GM23338 (cell line): ENCODE results near the gene RABGAP1L. TPM values are rescaled to one million over a fixed set of nuclear protein-coding genes. Genes with fewer than 3 reads are reported as not detected.

Experiments used
- ATAC-seq: fragments of 200-7000 bp; cut with Tn5 transposase; 3 replicates; pipeline ENCODE4 v1.9.1; 2020
- DNase-seq: peaks from one replicate; pipeline ENCODE4 v3.0.0-alpha.2; 2015; ENCODE audit warnings: low spot score
- H2AFZ ChIP-seq: fragments of 200-600 bp; sonication (generic); 2 replicates; pipeline ENCODE4 v1.8.0; 2016; ENCODE audit warnings: antibody characterized with exemption, mild to moderate bottlenecking, moderate library complexity
- H3F3A ChIP-seq: fragments of 200-600 bp; sonication (generic); replicated peaks from 2 replicates; pipeline ENCODE4 v1.8.0; 2017; ENCODE audit warnings: antibody characterized with exemption, mixed run types, low read depth
- H3K27ac ChIP-seq: fragments of 200-600 bp; sonication (generic); 2 replicates; pipeline ENCODE4 v1.6.1; 2016; ENCODE audit warnings: low read depth
- H3K27me3 ChIP-seq: fragments of 200-600 bp; sonication (generic); 2 replicates; pipeline ENCODE4 v1.8.0; 2016; ENCODE audit warnings: mild to moderate bottlenecking, mixed run types, moderate library complexity; ENCODE audit not compliant: insufficient read depth
- H3K36me3 ChIP-seq: fragments of 200-600 bp; sonication (generic); 2 replicates; pipeline ENCODE4 v1.8.0; 2016; ENCODE audit warnings: mild to moderate bottlenecking; ENCODE audit not compliant: insufficient read depth
- H3K4me1 ChIP-seq: fragments of 200-600 bp; sonication (generic); 2 replicates; pipeline ENCODE4 v1.8.0; 2016; ENCODE audit warnings: mild to moderate bottlenecking, moderate library complexity; ENCODE audit not compliant: insufficient read depth
- H3K4me2 ChIP-seq: fragments of 200-600 bp; sonication (generic); 2 replicates; pipeline ENCODE4 v1.7.1; 2017; ENCODE audit warnings: mixed run types
- H3K4me3 ChIP-seq: fragments of 200-600 bp; sonication (generic); 2 replicates; pipeline ENCODE4 v1.6.1; 2016; ENCODE audit warnings: mixed run types
- H3K79me2 ChIP-seq: fragments of 200-600 bp; sonication (generic); replicated peaks from 2 replicates; pipeline ENCODE4 v1.8.0; 2017; ENCODE audit warnings: mild to moderate bottlenecking; ENCODE audit not compliant: insufficient read depth
- H3K9me2 ChIP-seq: fragments of 200-600 bp; sonication (generic); 2 replicates; pipeline ENCODE4 v1.8.0; 2017; ENCODE audit not compliant: insufficient read depth
- H4K20me1 ChIP-seq: fragments of 200-600 bp; sonication (generic); replicated peaks from 2 replicates; pipeline ENCODE4 v1.8.0; 2017; ENCODE audit warnings: mild to moderate bottlenecking; ENCODE audit not compliant: insufficient read depth
- H3K27ac Mint-ChIP-seq: 2 replicates; pipeline ENCODE4 v1.8.0; 2020; ENCODE audit warnings: inconsistent platforms, mild to moderate bottlenecking, moderate library complexity, mixed read lengths
- H3K27me3 Mint-ChIP-seq: 3 replicates; pipeline ENCODE4 v1.8.0; 2022; ENCODE audit warnings: low read depth, mild to moderate bottlenecking, moderate library complexity, mixed read lengths, inconsistent platforms; ENCODE audit not compliant: insufficient read depth, poor library complexity
- H3K36me3 Mint-ChIP-seq: 3 replicates; pipeline ENCODE4 v1.8.0; 2021; ENCODE audit warnings: low read depth, mild to moderate bottlenecking, inconsistent platforms, moderate library complexity, mixed read lengths
- H3K4me1 Mint-ChIP-seq: 3 replicates; pipeline ENCODE4 v1.8.0; 2020; ENCODE audit warnings: mild to moderate bottlenecking, inconsistent platforms, mixed read lengths
- H3K4me3 Mint-ChIP-seq: 3 replicates; pipeline ENCODE4 v1.8.0; 2021; ENCODE audit warnings: moderate library complexity, mild to moderate bottlenecking, inconsistent platforms, mixed read lengths
- H3K9me3 Mint-ChIP-seq: 3 replicates; pipeline ENCODE4 v1.8.0; 2020; ENCODE audit warnings: moderate library complexity, mild to moderate bottlenecking, inconsistent platforms, mixed read lengths
- CTCF ChIP-seq, 2 experiments: fragments of 200-600 bp in 1 of 2; sonication (generic) in 1 of 2; conservative IDR thresholded peaks; 2 replicates each; pipeline versions ENCODE4 v1.5.1 to v1.6.1; 2016 to 2017; ENCODE audit warnings: antibody characterized with exemption in 2 of 2, low read depth in 2 of 2, mild to moderate bottlenecking in 2 of 2, moderate library complexity in 1 of 2
- ETS1 ChIP-seq: IDR thresholded peaks from 2 replicates; pipeline ENCODE4 v1.6.1; 2016; ENCODE audit warnings: antibody characterized with exemption
- EZH2phosphoT487 ChIP-seq: fragments of 200-600 bp; sonication (generic); IDR thresholded peaks from one replicate; pipeline ENCODE4 v1.8.1; 2018; ENCODE audit warnings: antibody characterized with exemption; ENCODE audit not compliant: unreplicated experiment
- NANOG ChIP-seq: IDR thresholded peaks from 2 replicates; pipeline ENCODE4 v1.6.1; 2016; ENCODE audit warnings: antibody characterized with exemption, borderline replicate concordance
- POLR2AphosphoS5 ChIP-seq: IDR thresholded peaks from 2 replicates; pipeline ENCODE4 v1.6.1; 2016; ENCODE audit warnings: antibody characterized with exemption, low read depth
- STAT1 ChIP-seq: IDR thresholded peaks from one replicate; pipeline ENCODE4 v1.6.1; 2016; ENCODE audit warnings: antibody characterized with exemption; ENCODE audit not compliant: unreplicated experiment
- ZNF114 ChIP-seq: fragments of 250-450 bp; sonication (Bioruptor Pico); IDR thresholded peaks from 2 replicates; pipeline ENCODE4 v1.5.0; 2020; ENCODE audit warnings: mild to moderate bottlenecking, moderate library complexity
- ZNF462 ChIP-seq: fragments of 250-450 bp; sonication (Bioruptor Pico); IDR thresholded peaks from 2 replicates; pipeline ENCODE4 v1.5.0; 2020; ENCODE audit warnings: mild to moderate bottlenecking, moderate library complexity
- polyA plus RNA-seq: library from polyadenylated mRNA; unstranded; fragments of >200 nt; fragmentation: Nextera tagmentation; extraction: Ambion mirVana; gene quantifications from 2 replicates; pipeline ENCODE4 v1.2.1, GENCODE V29; 2016
- total RNA-seq: library from RNA; depleted of rRNA; stranded (reverse); fragments of >200 nt; shearing (Covaris generic); gene quantifications from 2 replicates; pipeline ENCODE4 v1.2.3, GENCODE V29; 2014

RABGAP1L gene
- total and polyA plus RNA-seq, 2 experiments from 2014 or later, result 83.2 to 136 TPM

- no peak for TF ChIP-seq ZNF462 (CRISPR knock-in tag)
- TF ChIP-seq EZH2phosphoT487, result no peak
- TF ChIP-seq ETS1, result no peak
- no peak for TF ChIP-seq POLR2AphosphoS5
- no peak for TF ChIP-seq NANOG
Observed at GRCh38 chr1:174480324-174480723, 321.0 kb downstream of the RABGAP1L start (continued).

GRCh38 chr1:174491606-174492005, 332.3 kb downstream of the RABGAP1L start:
- H3K4me3 ChIP-seq, result no peak overlapping the region
- Mint-ChIP-seq H3K4me1 (no peaks in the 10 kb centered on the region), H3K4me3 (no peak overlapping the region), H3K27ac (no peak overlapping the region), H3K36me3 (no peaks in the 10 kb centered on the region), H3K27me3 (no peaks in the 10 kb centered on the region), H3K9me3 (no peaks in the 10 kb centered on the region)
- no peak for DNase-seq
- no peaks in the 10 kb centered on the region for H3F3A ChIP-seq
- no peak overlapping the region for H2AFZ ChIP-seq
- no peaks in the 10 kb centered on the region for H3K27me3 ChIP-seq
- H3K36me3 ChIP-seq, result no peaks in the 10 kb centered on the region; the same call in 1 of the 2 replicates
- no peaks in the 10 kb centered on the region for H3K4me1 ChIP-seq
- ATAC-seq, result no peak
- H3K79me2 ChIP-seq, result no peaks in the 10 kb centered on the region
- no peak overlapping the region for H3K27ac ChIP-seq
- H3K4me2 ChIP-seq, result no peak overlapping the region
- no peaks in the 10 kb centered on the region for H4K20me1 ChIP-seq
- H3K9me2 ChIP-seq, result 0 out of 2 replicates have a peak, but pooled peaks cover 9% of the 10 kb centered on the region
- TF ChIP-seq CTCF (conservative IDR thresholded peaks at IDR 0.05; ENCODE audit: low read depth in 2 of 2) (no peak), ZNF114 (CRISPR knock-in tag) (no peak), ZNF462 (CRISPR knock-in tag) (no peak), STAT1 (no peak)
